Liver (tissue), 9 donors: Measurements from ENCODE around the gene DHDH. TPM values are rescaled to one million over a fixed set of nuclear protein-coding genes. Genes with fewer than 3 reads are reported as not detected.

Source experiments
- DNase-seq: peaks from one replicate; pipeline ENCODE4 v3.0.0-alpha.2; 2017; ENCODE audit warnings: low spot score
- H3K27ac ChIP-seq, 2 donors: one replicate each; pipeline ENCODE4 v1.7.0; 2013; ENCODE audit warnings: inconsistent platforms in 2 of 2, low read length in 2 of 2, control low read depth in 1 of 2, low read depth in 1 of 2, mild to moderate bottlenecking in 1 of 2
- H3K27me3 ChIP-seq, 4 donors: one replicate each; pipeline versions ENCODE4 v1.6.1 to v1.7.0; 2013; ENCODE audit warnings: low read length in 3 of 4, inconsistent platforms in 1 of 4, mild to moderate bottlenecking in 1 of 4, moderate library complexity in 1 of 4; ENCODE audit not compliant: control insufficient read depth in 4 of 4, insufficient read depth in 4 of 4
- H3K36me3 ChIP-seq, 4 donors: one replicate each; pipeline versions ENCODE4 v1.6.1 to v1.7.0; 2013; ENCODE audit warnings: low read length in 3 of 4, mild to moderate bottlenecking in 3 of 4, low read depth in 1 of 4, moderate library complexity in 1 of 4; ENCODE audit not compliant: control insufficient read depth in 4 of 4, insufficient read depth in 3 of 4
- H3K4me1 ChIP-seq, 4 donors: one replicate each; pipeline versions ENCODE4 v1.6.1 to v1.7.0; 2013; ENCODE audit warnings: low read length in 3 of 4, mild to moderate bottlenecking in 3 of 4, moderate library complexity in 1 of 4; ENCODE audit not compliant: control insufficient read depth in 4 of 4, insufficient read depth in 4 of 4
- H3K4me3 ChIP-seq, 3 donors: one replicate each; pipeline versions ENCODE4 v1.6.1 to v1.7.0; 2013; ENCODE audit warnings: low read length in 3 of 3, control low read depth in 1 of 3, low read depth in 1 of 3, mild to moderate bottlenecking in 1 of 3
- H3K9ac ChIP-seq, 2 donors: one replicate each; pipeline ENCODE4 v1.7.0; 2013; ENCODE audit warnings: low read length in 2 of 2, mild to moderate bottlenecking in 2 of 2, moderate library complexity in 2 of 2, control low read depth in 1 of 2, low read depth in 1 of 2
- H3K9me3 ChIP-seq, 4 donors: one replicate each; pipeline versions ENCODE4 v1.6.1 to v1.7.0; 2013; ENCODE audit warnings: low read length in 3 of 4; ENCODE audit not compliant: control insufficient read depth in 4 of 4
- EGR1 ChIP-seq, 2 donors: IDR thresholded peaks; 2 replicates each; pipeline ENCODE4 v1.6.1; 2016 to 2018; ENCODE audit warnings: antibody characterized with exemption in 2 of 2, low read depth in 2 of 2
- GABPA ChIP-seq, 2 donors: IDR thresholded peaks in 1 of 2; conservative IDR thresholded peaks in 1 of 2; 2 replicates each; pipeline ENCODE4 v1.6.1; 2016; ENCODE audit warnings: antibody characterized with exemption in 2 of 2, mild to moderate bottlenecking in 1 of 2, moderate library complexity in 1 of 2
- HNF4A ChIP-seq, 2 donors: conservative IDR thresholded peaks; 2 replicates each; pipeline ENCODE4 v1.6.1; 2016; ENCODE audit warnings: antibody characterized with exemption in 2 of 2, mild to moderate bottlenecking in 2 of 2
- HNF4G ChIP-seq: IDR thresholded peaks from 2 replicates; pipeline ENCODE4 v1.6.1; 2016; ENCODE audit warnings: antibody characterized with exemption
- JUND ChIP-seq, 2 donors: IDR thresholded peaks; 2 replicates each; pipeline ENCODE4 v1.6.1; 2016; ENCODE audit warnings: antibody characterized with exemption in 2 of 2
- RAD21 ChIP-seq, 2 donors: IDR thresholded peaks; 2 replicates each; pipeline ENCODE4 v1.6.1; 2016; ENCODE audit warnings: antibody characterized with exemption in 2 of 2, mild to moderate bottlenecking in 2 of 2
- TAF1 ChIP-seq: conservative IDR thresholded peaks from 2 replicates; pipeline ENCODE4 v1.6.1; 2016; ENCODE audit warnings: antibody characterized with exemption, mild to moderate bottlenecking
- WGBS: extraction: QIAGEN DNeasy Blood & Tissue Kit; methylation state at CpG from one replicate; pipeline ENCODE4 v1.1.7; 2013; 5-methylcytosine and 5-hydroxymethylcytosine counted together
- polyA plus RNA-seq, 2 donors: library from polyadenylated mRNA; stranded (reverse) in 1 of 2; unstranded in 1 of 2; fragments of 200-250 nt in 1 of 2; fragments of >200 nt in 1 of 2; fragmentation: Nextera tagmentation in 1 of 2; extraction: Ambion mirVana in 1 of 2; gene quantifications; one replicate each; pipeline versions ENCODE4 v1.2.1 to v1.2.3, GENCODE V29; 2013 to 2015
- total RNA-seq, 2 donors: library from RNA; depleted of rRNA; stranded (reverse); fragments of >200 nt; gene quantifications; one replicate each; pipeline ENCODE4 v1.2.3, GENCODE V29; 2014
- TF ChIP-seq, protein P1 (sequence below): IDR thresholded peaks from 2 replicates; pipeline ENCODE4 v1.6.1; 2016; ENCODE audit warnings: antibody characterized with exemption
- TF ChIP-seq, protein P2 (sequence below): IDR thresholded peaks from 2 replicates; pipeline ENCODE4 v1.6.1; 2016; ENCODE audit warnings: antibody characterized with exemption
- TF ChIP-seq, protein P3 (sequence below): IDR thresholded peaks from 2 replicates; pipeline ENCODE4 v1.6.1; 2016; ENCODE audit warnings: antibody characterized with exemption, mild to moderate bottlenecking
- TF ChIP-seq, protein P4 (sequence below): IDR thresholded peaks from 2 replicates; pipeline ENCODE4 v1.6.1; 2016; ENCODE audit warnings: antibody characterized with exemption
- donor health status: healthy.
- donor health status: healthy.
- donor health status: healthy.
- donor health status: healthy.
- donor health status: healthy.

DHDH gene
- total and polyA plus RNA-seq, 4 donors = 0.16 to 1.3 TPM; not detected in 2

DNA sequence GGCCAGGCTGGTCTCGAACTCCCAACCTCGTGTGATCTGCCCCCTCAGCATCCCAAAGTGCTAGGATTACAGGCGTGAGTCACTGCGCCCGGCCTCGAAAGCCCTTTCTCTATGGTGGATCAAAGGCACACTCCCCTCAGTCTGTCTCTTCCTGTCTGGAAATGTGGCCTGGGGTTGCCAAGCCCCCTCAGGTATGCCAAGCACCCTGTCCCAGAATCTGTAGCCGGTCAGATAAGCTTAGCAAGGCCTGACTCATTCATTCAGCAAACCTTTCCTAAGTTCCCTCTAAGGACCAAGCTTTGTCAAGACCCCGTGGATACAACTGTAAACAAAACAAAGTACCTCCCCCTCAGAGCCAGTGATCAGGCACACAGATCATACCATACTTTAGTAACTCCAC lies 19.3 kb upstream of the DHDH start (continued):
- TF ChIP-seq JUND (IDR thresholded peaks at IDR 0.05) (no peak), HNF4G (no peak), RAD21 (IDR thresholded peaks at IDR 0.05) (no peak)
- TF ChIP-seq, protein P1, sequence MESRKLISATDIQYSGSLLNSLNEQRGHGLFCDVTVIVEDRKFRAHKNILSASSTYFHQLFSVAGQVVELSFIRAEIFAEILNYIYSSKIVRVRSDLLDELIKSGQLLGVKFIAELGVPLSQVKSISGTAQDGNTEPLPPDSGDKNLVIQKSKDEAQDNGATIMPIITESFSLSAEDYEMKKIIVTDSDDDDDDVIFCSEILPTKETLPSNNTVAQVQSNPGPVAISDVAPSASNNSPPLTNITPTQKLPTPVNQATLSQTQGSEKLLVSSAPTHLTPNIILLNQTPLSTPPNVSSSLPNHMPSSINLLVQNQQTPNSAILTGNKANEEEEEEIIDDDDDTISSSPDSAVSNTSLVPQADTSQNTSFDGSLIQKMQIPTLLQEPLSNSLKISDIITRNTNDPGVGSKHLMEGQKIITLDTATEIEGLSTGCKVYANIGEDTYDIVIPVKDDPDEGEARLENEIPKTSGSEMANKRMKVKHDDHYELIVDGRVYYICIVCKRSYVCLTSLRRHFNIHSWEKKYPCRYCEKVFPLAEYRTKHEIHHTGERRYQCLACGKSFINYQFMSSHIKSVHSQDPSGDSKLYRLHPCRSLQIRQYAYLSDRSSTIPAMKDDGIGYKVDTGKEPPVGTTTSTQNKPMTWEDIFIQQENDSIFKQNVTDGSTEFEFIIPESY = no peak
- TF ChIP-seq, protein P2, sequence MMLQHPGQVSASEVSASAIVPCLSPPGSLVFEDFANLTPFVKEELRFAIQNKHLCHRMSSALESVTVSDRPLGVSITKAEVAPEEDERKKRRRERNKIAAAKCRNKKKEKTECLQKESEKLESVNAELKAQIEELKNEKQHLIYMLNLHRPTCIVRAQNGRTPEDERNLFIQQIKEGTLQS = no peak

DNA sequence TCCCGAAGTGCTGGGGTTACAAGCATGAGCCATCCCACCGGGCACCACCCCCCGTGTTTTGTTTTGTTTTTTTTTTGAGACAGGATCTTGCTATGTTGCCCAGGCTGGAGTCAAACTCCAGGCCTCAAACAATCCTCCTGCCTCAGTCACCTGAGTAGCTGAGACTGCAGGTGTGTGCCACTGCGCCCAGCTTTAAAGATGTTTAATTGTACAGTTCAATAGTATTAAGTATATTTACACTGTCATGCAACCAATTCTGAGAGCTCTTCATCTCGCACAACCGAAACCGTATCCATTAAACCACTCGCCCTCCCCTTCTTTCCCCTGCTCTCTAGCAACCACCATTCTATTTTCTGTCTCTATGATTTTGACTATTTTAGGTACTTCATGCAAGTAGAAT lies 17.7 kb upstream of the DHDH start:
- no peak for DNase-seq
- Histone ChIP-seq H3K4me3 (no peak overlapping the region), H3K27me3 (no peaks in the 10 kb centered on the region), H3K9ac (no peak overlapping the region), H3K36me3 (peaks cover 23 to 63% (median 58%) of the 10 kb centered on the region in 4 donors), H3K9me3 (no peaks in the 10 kb centered on the region), H3K27ac (no peak overlapping the region), H3K4me1 (no peaks in the 10 kb centered on the region)
- 91% methylated on average over 8 of the region's 8 CpGs for WGBS
- no peak for TF ChIP-seq HNF4A (conservative IDR thresholded peaks at IDR 0.05)
- no peak for TF ChIP-seq GABPA (IDR thresholded peaks at IDR 0.05 in 1 of 2, conservative IDR thresholded peaks at IDR 0.05 in 1 of 2)
- TF ChIP-seq, protein P1 = no peak
- TF ChIP-seq, protein P2 = no peak

DNA sequence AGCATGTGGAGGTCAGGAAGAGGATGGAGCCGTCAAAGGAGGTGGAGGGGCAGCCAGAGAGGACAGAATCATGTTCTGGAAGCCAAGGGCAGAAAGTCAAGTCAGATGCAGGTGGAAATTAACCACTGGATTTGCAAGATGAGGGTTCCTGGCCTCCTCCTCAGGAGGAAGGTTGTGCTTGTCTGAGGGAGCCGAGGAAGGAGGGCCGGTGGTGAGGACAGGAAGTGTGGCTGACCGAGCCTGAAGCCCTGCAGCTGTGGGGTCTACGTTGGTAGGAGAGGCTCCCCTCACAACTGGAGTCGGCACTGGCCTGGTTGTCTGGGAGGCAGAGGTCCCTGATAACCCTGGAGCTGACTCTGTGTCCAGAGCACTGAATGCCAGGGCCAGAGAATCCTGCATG lies 15.4 kb upstream of the DHDH start:
- Histone ChIP-seq H3K27ac (no peak overlapping the region), H3K4me1 (no peaks in the 10 kb centered on the region), H3K27me3 (no peaks in the 10 kb centered on the region), H3K9ac (no peak overlapping the region), H3K9me3 (no peaks in the 10 kb centered on the region), H3K36me3 (peaks cover 19 to 65% (median 54%) of the 10 kb centered on the region in 4 donors), H3K4me3 (no peak overlapping the region)
- DNase-seq = no peak
- no peak for TF ChIP-seq HNF4G
- TF ChIP-seq GABPA (IDR thresholded peaks at IDR 0.05 in 1 of 2, conservative IDR thresholded peaks at IDR 0.05 in 1 of 2) = no peak
- TF ChIP-seq, protein P3, sequence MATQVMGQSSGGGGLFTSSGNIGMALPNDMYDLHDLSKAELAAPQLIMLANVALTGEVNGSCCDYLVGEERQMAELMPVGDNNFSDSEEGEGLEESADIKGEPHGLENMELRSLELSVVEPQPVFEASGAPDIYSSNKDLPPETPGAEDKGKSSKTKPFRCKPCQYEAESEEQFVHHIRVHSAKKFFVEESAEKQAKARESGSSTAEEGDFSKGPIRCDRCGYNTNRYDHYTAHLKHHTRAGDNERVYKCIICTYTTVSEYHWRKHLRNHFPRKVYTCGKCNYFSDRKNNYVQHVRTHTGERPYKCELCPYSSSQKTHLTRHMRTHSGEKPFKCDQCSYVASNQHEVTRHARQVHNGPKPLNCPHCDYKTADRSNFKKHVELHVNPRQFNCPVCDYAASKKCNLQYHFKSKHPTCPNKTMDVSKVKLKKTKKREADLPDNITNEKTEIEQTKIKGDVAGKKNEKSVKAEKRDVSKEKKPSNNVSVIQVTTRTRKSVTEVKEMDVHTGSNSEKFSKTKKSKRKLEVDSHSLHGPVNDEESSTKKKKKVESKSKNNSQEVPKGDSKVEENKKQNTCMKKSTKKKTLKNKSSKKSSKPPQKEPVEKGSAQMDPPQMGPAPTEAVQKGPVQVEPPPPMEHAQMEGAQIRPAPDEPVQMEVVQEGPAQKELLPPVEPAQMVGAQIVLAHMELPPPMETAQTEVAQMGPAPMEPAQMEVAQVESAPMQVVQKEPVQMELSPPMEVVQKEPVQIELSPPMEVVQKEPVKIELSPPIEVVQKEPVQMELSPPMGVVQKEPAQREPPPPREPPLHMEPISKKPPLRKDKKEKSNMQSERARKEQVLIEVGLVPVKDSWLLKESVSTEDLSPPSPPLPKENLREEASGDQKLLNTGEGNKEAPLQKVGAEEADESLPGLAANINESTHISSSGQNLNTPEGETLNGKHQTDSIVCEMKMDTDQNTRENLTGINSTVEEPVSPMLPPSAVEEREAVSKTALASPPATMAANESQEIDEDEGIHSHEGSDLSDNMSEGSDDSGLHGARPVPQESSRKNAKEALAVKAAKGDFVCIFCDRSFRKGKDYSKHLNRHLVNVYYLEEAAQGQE = no peak
- TF ChIP-seq TAF1 = no peak
- TF ChIP-seq, protein P4, sequence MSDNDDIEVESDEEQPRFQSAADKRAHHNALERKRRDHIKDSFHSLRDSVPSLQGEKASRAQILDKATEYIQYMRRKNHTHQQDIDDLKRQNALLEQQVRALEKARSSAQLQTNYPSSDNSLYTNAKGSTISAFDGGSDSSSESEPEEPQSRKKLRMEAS = no peak
- TF ChIP-seq HNF4A (conservative IDR thresholded peaks at IDR 0.05) = no peak
- TF ChIP-seq EGR1 (IDR thresholded peaks at IDR 0.05; ENCODE audit: low read depth in 2 of 2) = no peak
- WGBS = 82% methylated on average over 6 of the region's 6 CpGs
